HG03457 (cell line): ENCODE measurements around the gene C8G.

Experiments
- ATAC-seq: cut with Tn5 transposase; IDR thresholded peaks from one replicate; pipeline ENCODE4 v1.9.1; 2021; ENCODE audit warnings: moderate number of reproducible peaks; ENCODE audit not compliant: unreplicated experiment

The C8G gene

GRCh38 chr9:136920069-136920468, 25.0 kb upstream of the C8G start:
- no peak for ATAC-seq

GRCh38 chr9:136920734-136921231, 24.3 kb upstream of the C8G start:
- no peak for ATAC-seq

GRCh38 chr9:136921307-136921706, 23.7 kb upstream of the C8G start:
- ATAC-seq = no peak

- no peak for ATAC-seq
Observed at GRCh38 chr9:136921718-136922117, 23.3 kb upstream of the C8G start.

- no peak for ATAC-seq
Observed at GRCh38 chr9:136922540-136922939, 22.5 kb upstream of the C8G start.

GRCh38 chr9:136923881-136924280, 21.2 kb upstream of the C8G start:
- ATAC-seq = no peak

GRCh38 chr9:136925414-136926153, 19.5 kb upstream of the C8G start:
- ATAC-seq = no peak

GRCh38 chr9:136926154-136926704, 18.8 kb upstream of the C8G start:
- ATAC-seq = no peak

GRCh38 chr9:136926749-136927148, 18.3 kb upstream of the C8G start:
- no peak for ATAC-seq

GRCh38 chr9:136927343-136928271, 17.4 kb upstream of the C8G start:
- ATAC-seq = no peak

- no peak for ATAC-seq
Observed at GRCh38 chr9:136928591-136928990, 16.5 kb upstream of the C8G start.

- ATAC-seq = no peak
Observed at GRCh38 chr9:136930014-136930413, 15.0 kb upstream of the C8G start.

GRCh38 chr9:136931611-136932130, 13.4 kb upstream of the C8G start:
- no peak for ATAC-seq

GRCh38 chr9:136934277-136934676, 10.8 kb upstream of the C8G start:
- no peak for ATAC-seq

- no peak for ATAC-seq
Observed at GRCh38 chr9:136935651-136936050, 9.4 kb upstream of the C8G start.

GRCh38 chr9:136936645-136937170, 8.3 kb upstream of the C8G start:
- no peak for ATAC-seq

GRCh38 chr9:136937186-136938001, 7.6 kb upstream of the C8G start:
- ATAC-seq = no peak

- no peak for ATAC-seq
Observed at GRCh38 chr9:136939431-136939995, 5.5 kb upstream of the C8G start.

- no peak for ATAC-seq
Observed at GRCh38 chr9:136939996-136940525, 5.0 kb upstream of the C8G start.
